Panc1 (cell line): ENCODE data around the gene PGBD2.

Experiments
- CTCF ChIP-seq: fragments of 450-650 bp; IDR thresholded peaks from 2 replicates; pipeline ENCODE4 v1.5.1; 2017; ENCODE audit warnings: mild to moderate bottlenecking
- REST ChIP-seq, 2 experiments: IDR thresholded peaks; 2 replicates each; pipeline ENCODE4 v1.6.1; 2011 to 2012; ENCODE audit warnings: low read depth in 2 of 2, control low read depth in 1 of 2, low read length in 1 of 2, mild to moderate bottlenecking in 1 of 2, moderate library complexity in 1 of 2; ENCODE audit not compliant: insufficient read depth in 1 of 2
- TCF7L2 ChIP-seq: IDR thresholded peaks from 2 replicates; pipeline ENCODE4 v1.6.1; 2011; ENCODE audit warnings: mild to moderate bottlenecking, low read depth, low read length, inconsistent platforms

- TF ChIP-seq CTCF (no peak), TCF7L2 (no peak), REST (IDR thresholded peaks at IDR 0.05; ENCODE audit: insufficient read depth in 1 of 2, low read depth in 2 of 2, low read length in 1 of 2) (no peak)
Measured at GRCh38 chr1:248890549-248891498, 15.2 kb upstream of the PGBD2 start.
